ENCODE measurements around the gene PYGM.
"Not testable (repeated sequence)": the region's sequence is repeated elsewhere in the genome, so short reads cannot be mapped to it uniquely, and the experiment has no call there.

The PYGM gene

DNA sequence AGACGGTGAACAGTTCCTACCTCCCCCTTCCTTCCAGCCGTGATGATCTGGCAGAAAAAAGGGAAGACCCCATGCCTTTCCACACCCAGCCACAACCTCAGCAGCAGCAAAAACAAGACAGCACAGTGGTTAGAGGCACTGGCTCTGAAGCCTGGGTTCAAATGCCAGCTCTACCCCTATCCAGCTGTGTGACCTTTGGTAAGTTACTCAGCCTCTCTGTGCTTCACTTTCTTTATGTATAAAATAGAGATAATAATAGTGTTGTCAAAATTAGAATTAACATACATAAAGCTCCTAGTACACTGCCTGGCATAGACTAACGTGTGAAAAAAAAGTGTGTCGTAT lies 41.0 kb downstream of the PYGM start:
- DNase-seq (ENCODE audit: extremely low read depth in 1 of 2, low read depth in 1 of 2) = no peak

GRCh38 chr11:64718084-64718779 lies 41.5 kb downstream of the PYGM start:
- no peak for DNase-seq (ENCODE audit: extremely low read depth in 1 of 2, low read depth in 1 of 2)

DNA sequence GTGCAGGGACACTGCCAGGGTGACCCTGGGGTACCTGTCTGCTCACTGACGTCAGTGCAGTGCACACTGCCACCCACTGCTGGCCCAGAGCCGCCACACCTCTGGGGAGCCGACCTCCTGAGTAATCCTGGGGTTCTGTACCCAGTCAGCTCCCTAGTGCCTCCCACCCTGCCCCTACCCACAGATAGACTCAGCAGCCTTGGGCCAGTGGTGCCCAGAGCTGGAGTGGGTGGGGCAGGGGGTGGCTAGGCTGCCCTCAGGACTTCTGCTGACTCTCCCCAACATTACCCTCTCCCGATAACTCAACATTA lies 42.6 kb downstream of the PYGM start:
- no peak for DNase-seq (ENCODE audit: extremely low read depth in 1 of 2, low read depth in 1 of 2)

- DNase-seq (ENCODE audit: extremely low read depth in 1 of 2, low read depth in 1 of 2) = no peak
Measured at GRCh38 chr11:64716473-64717267, 43.1 kb downstream of the PYGM start.

DNA sequence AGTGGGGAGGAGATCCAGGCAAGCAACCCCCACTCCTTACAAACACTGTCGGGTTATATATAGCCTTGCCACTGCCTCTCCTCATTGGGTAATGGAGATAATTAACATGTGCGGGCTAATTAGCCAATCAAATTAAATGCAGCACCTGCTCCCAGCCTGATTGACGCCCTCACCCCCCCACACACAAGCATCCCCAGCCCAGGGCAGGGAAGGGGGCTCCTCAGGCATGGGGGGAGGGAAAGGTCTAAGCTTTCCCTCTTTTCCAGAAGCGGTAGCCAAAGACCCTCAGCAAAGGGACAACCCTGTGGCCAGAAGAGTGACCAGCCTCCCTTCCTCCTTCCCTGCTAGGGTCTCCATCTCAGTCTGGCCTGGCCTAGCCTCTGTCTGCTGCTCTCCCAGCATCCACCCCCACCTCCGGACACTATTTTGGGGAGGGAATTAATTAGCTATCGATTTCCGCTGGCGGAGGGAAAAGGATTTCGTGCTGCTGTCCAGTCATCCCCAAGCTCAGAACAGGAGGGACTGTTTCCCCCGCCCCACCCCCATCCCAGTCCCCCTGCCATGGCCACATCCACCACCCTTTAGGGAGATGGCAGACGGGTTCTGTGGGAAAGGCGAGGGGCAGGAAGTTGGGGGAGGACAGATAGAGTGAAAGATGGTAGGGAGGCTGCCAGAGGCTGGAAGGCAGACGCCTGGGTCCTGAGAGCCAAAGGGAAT lies 43.9 kb downstream of the PYGM start:
- no peak for DNase-seq (ENCODE audit: extremely low read depth in 1 of 2, low read depth in 1 of 2)

GRCh38 chr11:64715110-64715509 lies 44.7 kb downstream of the PYGM start:
- DNase-seq (ENCODE audit: extremely low read depth in 1 of 2, low read depth in 1 of 2) = no peak

DNA sequence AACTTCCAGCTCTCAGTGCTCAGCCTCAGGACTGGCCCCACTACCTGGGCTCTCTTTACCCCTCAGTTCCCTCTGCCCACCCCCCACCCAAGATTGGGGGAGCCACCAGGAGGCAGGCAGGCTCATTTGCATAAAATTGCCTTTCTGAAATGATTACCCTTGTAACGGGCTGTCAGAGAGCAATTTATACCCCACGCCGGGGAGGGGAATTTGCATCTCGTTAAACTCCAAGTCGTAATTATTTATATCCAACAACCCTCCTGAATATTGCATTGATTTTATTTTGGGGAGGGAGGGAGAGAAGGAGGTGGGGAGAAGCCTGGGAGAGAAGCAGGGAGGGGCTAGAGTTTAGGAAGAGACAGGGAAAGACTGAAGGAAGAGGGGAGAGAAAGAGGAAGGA lies 45.1 kb downstream of the PYGM start:
- DNase-seq (ENCODE audit: extremely low read depth in 1 of 2, low read depth in 1 of 2) = no peak

GRCh38 chr11:64713781-64714363 lies 45.9 kb downstream of the PYGM start:
- no peak for DNase-seq (ENCODE audit: extremely low read depth in 1 of 2, low read depth in 1 of 2)

- DNase-seq (ENCODE audit: extremely low read depth in 1 of 2, low read depth in 1 of 2) = no peak
Measured at GRCh38 chr11:64713016-64713707, 46.6 kb downstream of the PYGM start.

GRCh38 chr11:64712430-64713015 lies 47.3 kb downstream of the PYGM start:
- DNase-seq (ENCODE audit: extremely low read depth in 1 of 2, low read depth in 1 of 2) = no peak

DNA sequence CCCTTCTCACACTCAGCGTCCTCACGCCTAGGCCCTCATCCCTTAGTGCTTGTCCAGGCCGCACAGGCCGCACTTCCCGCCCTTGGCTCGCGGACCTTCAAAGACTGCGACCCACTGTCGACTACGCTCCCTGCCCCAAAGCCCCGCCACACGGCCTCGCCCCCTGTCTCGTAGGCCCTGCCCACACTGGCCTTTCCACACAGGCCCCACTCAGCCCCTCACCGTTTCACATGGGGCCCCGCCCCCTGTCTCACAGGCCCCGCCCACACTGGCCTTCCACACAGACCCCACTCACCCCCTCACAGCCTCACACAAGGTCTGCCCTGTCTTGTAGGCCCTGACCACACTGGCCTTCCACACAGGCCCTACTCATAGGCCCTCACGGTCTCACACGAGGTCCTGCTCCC lies 47.8 kb downstream of the PYGM start:
- DNase-seq (ENCODE audit: extremely low read depth in 1 of 2, low read depth in 1 of 2) = no peak

- DNase-seq (ENCODE audit: extremely low read depth in 1 of 2, low read depth in 1 of 2) = no peak
Measured at GRCh38 chr11:64711138-64711955, 48.4 kb downstream of the PYGM start.

DNA sequence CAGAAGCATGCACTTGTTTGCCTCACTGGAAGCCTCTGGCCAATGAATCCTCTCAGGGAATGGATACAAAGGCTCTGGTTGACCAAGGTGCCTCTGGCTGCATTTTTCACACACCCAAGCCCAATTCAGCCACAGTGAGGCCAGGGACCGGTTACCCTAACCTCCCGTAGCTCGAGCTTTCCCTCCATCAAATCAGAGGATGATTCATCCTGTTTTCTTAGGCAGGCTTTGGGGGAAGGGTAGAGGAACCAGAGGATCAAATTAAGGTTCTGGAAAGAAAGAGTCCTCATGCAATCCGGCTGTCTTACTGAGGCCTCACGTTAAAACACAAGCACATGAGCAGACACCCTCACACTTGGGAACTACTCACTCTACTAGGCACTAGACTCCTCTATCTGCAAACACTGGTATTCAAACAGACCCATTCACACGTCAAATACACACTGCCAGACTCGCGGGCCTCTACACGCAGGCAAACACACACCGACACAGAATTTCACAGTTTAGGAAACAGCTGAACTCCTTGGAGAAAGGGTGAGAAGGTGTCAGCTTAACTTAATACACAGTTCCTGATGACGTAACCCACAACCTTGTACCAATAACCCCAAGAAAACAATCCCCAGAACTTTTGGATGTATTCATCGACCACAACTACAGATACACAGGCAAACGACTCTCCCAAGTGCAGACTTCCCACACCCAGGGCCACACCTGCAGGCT lies 49.2 kb downstream of the PYGM start:
- DNase-seq (ENCODE audit: extremely low read depth in 1 of 2, low read depth in 1 of 2) = no peak

DNA sequence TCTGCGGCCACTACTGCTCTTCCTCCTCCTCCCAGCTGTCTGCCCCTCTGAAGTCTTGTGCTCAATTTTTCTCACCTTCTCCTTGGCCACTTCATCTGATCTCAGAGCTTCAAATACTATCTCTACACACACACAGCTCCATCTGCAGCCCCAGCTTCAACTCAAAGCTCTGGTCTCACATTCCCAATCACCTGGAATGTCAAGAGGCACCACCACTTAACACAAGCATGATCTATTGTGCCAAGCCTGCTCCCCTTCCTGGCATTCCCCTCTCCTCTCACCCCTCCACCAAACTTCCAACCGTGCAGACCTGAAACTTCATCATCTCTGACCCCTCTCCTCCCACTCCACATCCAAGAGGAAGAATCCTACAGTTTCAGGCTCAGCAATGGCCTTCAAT lies 54.3 kb downstream of the PYGM start:
- DNase-seq (ENCODE audit: extremely low read depth in 1 of 2, low read depth in 1 of 2) = no peak

GRCh38 chr11:64703048-64703447 lies 56.7 kb downstream of the PYGM start:
- no peak for DNase-seq (ENCODE audit: extremely low read depth in 1 of 2, low read depth in 1 of 2)

- DNase-seq (ENCODE audit: extremely low read depth in 1 of 2, low read depth in 1 of 2) = not testable (repeated sequence)
Measured at GRCh38 chr11:64701956-64702355, 57.8 kb downstream of the PYGM start.

- DNase-seq (ENCODE audit: extremely low read depth in 1 of 2, low read depth in 1 of 2) = no peak
Measured at GRCh38 chr11:64698427-64698826, 61.3 kb downstream of the PYGM start.

GRCh38 chr11:64697663-64698375 lies 62.0 kb downstream of the PYGM start:
- DNase-seq (ENCODE audit: extremely low read depth in 1 of 2, low read depth in 1 of 2) = no peak
